PC-3 (cell line): ENCODE measurements around the gene OTOP1. TPM values are rescaled to one million over a fixed set of nuclear protein-coding genes. Genes with fewer than 3 reads are reported as not detected.
"Not testable (repeated sequence)": the region's sequence is repeated elsewhere in the genome, so short reads cannot be mapped to it uniquely, and the experiment has no call there.

Experiments used
- ATAC-seq: fragments of 200-7000 bp; cut with Tn5 transposase; 2 replicates; pipeline ENCODE4 v1.9.1; 2020; ENCODE audit warnings: mild to moderate bottlenecking, moderate library complexity
- BruUV-seq: library from RNA; stranded (reverse); fragments of 400-500 nt; replicated peaks from 2 replicates; lab custom pipeline; 2021; lab: Mats Ljungman, UMichigan
- CTCF ChIA-PET: fragments of 300-600 bp; sonication (Branson Sonifier 250); formaldehyde crosslinking; loops from one replicate; lab custom pipeline; 2022; ENCODE audit warnings: antibody characterized with exemption; lab: Charles Lee
- POLR2A ChIA-PET: fragments of 300-600 bp; sonication (Branson Sonifier 250); formaldehyde crosslinking; loops from one replicate; lab custom pipeline; 2022; ENCODE audit warnings: antibody characterized with exemption; ENCODE audit not compliant: unreplicated experiment; lab: Charles Lee
- DNase-seq: peaks from one replicate; pipeline ENCODE4 v3.0.0-alpha.2; 2015
- H2AFZ ChIP-seq: fragments of 300-600 bp; sonication (generic); 2 replicates; pipeline ENCODE4 v1.6.0; 2016; ENCODE audit warnings: antibody characterized with exemption, low read length
- H3F3A ChIP-seq: fragments of 300-600 bp; sonication (generic); one replicate; pipeline ENCODE4 v1.6.0; 2017; ENCODE audit warnings: antibody characterized with exemption, low read length, control low read depth, mild to moderate bottlenecking; ENCODE audit not compliant: unreplicated experiment
- H3K27ac ChIP-seq: fragments of 300-600 bp; sonication (generic); 2 replicates; pipeline ENCODE4 v1.5.1; 2016; ENCODE audit warnings: mild to moderate bottlenecking, low read length
- H3K27me3 ChIP-seq: fragments of 300-600 bp; sonication (generic); 2 replicates; pipeline ENCODE4 v1.6.1; 2016; ENCODE audit warnings: low read length, mixed read lengths
- H3K36me3 ChIP-seq: fragments of 300-600 bp; sonication (generic); 2 replicates; pipeline ENCODE4 v1.6.1; 2016; ENCODE audit warnings: low read depth, mixed run types, low read length, mixed read lengths
- H3K4me1 ChIP-seq: fragments of 300-600 bp; sonication (generic); 2 replicates; pipeline ENCODE4 v1.5.1; 2016; ENCODE audit warnings: low read length; ENCODE audit not compliant: insufficient read depth
- H3K4me2 ChIP-seq: fragments of 300-600 bp; sonication (generic); 2 replicates; pipeline ENCODE4 v1.6.0; 2016; ENCODE audit warnings: low read length
- H3K4me3 ChIP-seq: fragments of 300-600 bp; sonication (generic); 2 replicates; pipeline ENCODE4 v1.5.1; 2016; ENCODE audit warnings: mild to moderate bottlenecking, low read length, mixed read lengths
- H3K79me2 ChIP-seq: fragments of 300-600 bp; sonication (generic); 2 replicates; pipeline ENCODE4 v1.6.1; 2017; ENCODE audit warnings: low read length, mixed read lengths
- H3K9ac ChIP-seq: fragments of 300-600 bp; sonication (generic); 2 replicates; pipeline ENCODE4 v1.6.0; 2016; ENCODE audit warnings: mild to moderate bottlenecking, low read length
- H3K9me2 ChIP-seq: fragments of 300-600 bp; sonication (generic); replicated peaks from 2 replicates; pipeline ENCODE4 v1.6.1; 2016; ENCODE audit warnings: mixed run types, low read length, mixed read lengths
- H3K9me3 ChIP-seq: fragments of 300-600 bp; sonication (generic); 2 replicates; pipeline ENCODE4 v1.6.1; 2016; ENCODE audit warnings: low read length, mixed read lengths
- H4K20me1 ChIP-seq: fragments of 300-600 bp; sonication (generic); 2 replicates; pipeline ENCODE4 v1.6.1; 2016; ENCODE audit warnings: low read length, mixed read lengths
- intact Hi-C: fragments of 100-400 bp; cut with micrococcal nuclease; formaldehyde crosslinking; loops from 2 replicates; pipeline ENCODE4 v1.9.0; 2023
- total RNA-seq: library from RNA; depleted of rRNA; stranded (reverse); fragments of >200 nt; gene quantifications from 2 replicates; pipeline ENCODE4 v1.2.3, GENCODE V29; 2014

Gene OTOP1
- total RNA-seq, 1 experiment from 2014 or later: not detected

GRCh38 chr4:4166986-4167385 lies 59.7 kb downstream of the OTOP1 start:
- intact Hi-C loops, H3K9me2 ChIP-seq, BruUV-seq, H3K4me2 ChIP-seq, H3K79me2 ChIP-seq, H3K27me3 ChIP-seq, H3K9me3 ChIP-seq, CTCF ChIA-PET, POLR2A ChIA-PET, H3K36me3 ChIP-seq, H4K20me1 ChIP-seq, H2AFZ ChIP-seq, DNase-seq, H3K27ac ChIP-seq, H3K4me1 ChIP-seq, H3K9ac ChIP-seq, ATAC-seq, H3K4me3 ChIP-seq, H3F3A ChIP-seq: not testable (repeated sequence)

- H3K9me3 ChIP-seq, H3K9me2 ChIP-seq, H2AFZ ChIP-seq, H3K36me3 ChIP-seq, H4K20me1 ChIP-seq, H3K4me1 ChIP-seq, H3K27me3 ChIP-seq, H3K9ac ChIP-seq, ATAC-seq, intact Hi-C loops, H3K4me2 ChIP-seq, H3K4me3 ChIP-seq, H3F3A ChIP-seq, H3K79me2 ChIP-seq, H3K27ac ChIP-seq, BruUV-seq, POLR2A ChIA-PET, CTCF ChIA-PET: not testable (repeated sequence)
- peak; percentile 7 for DNase-seq
Measured at GRCh38 chr4:4165701-4166392, 60.9 kb downstream of the OTOP1 start.

GRCh38 chr4:4164532-4165173 lies 62.1 kb downstream of the OTOP1 start:
- H2AFZ ChIP-seq, H4K20me1 ChIP-seq, H3F3A ChIP-seq, DNase-seq, BruUV-seq, H3K4me2 ChIP-seq, H3K36me3 ChIP-seq, CTCF ChIA-PET, H3K79me2 ChIP-seq, H3K9me3 ChIP-seq, H3K4me1 ChIP-seq, H3K27ac ChIP-seq, ATAC-seq, intact Hi-C loops, H3K9me2 ChIP-seq, H3K4me3 ChIP-seq, H3K27me3 ChIP-seq, H3K9ac ChIP-seq, POLR2A ChIA-PET: not testable (repeated sequence)

- H3K4me3 ChIP-seq, DNase-seq, ATAC-seq, H3K9me2 ChIP-seq, H3K9me3 ChIP-seq, H3K36me3 ChIP-seq, H2AFZ ChIP-seq, POLR2A ChIA-PET, H3K4me1 ChIP-seq, H3K9ac ChIP-seq, CTCF ChIA-PET, BruUV-seq, H3K27me3 ChIP-seq, H3K79me2 ChIP-seq, H3K27ac ChIP-seq, H4K20me1 ChIP-seq, intact Hi-C loops, H3F3A ChIP-seq, H3K4me2 ChIP-seq: not testable (repeated sequence)
Measured at GRCh38 chr4:4162186-4162585, 64.5 kb downstream of the OTOP1 start.

- H3K9me2 ChIP-seq, H3F3A ChIP-seq, intact Hi-C loops, H3K4me1 ChIP-seq, H3K9ac ChIP-seq, H2AFZ ChIP-seq, POLR2A ChIA-PET, H4K20me1 ChIP-seq, H3K36me3 ChIP-seq, BruUV-seq, H3K27ac ChIP-seq, CTCF ChIA-PET, H3K9me3 ChIP-seq, H3K79me2 ChIP-seq, H3K4me3 ChIP-seq, ATAC-seq: not testable (repeated sequence)
- Histone ChIP-seq H3K4me2 (0 out of 2 replicates have a peak overlapping the region, but pooled peaks have one; percentile 28), H3K27me3 (peaks cover 11% of the 10 kb centered on the region)
- DNase-seq: peak; percentile 75
Measured at GRCh38 chr4:4160956-4161665, 65.6 kb downstream of the OTOP1 start.
